HG03135 (cell line): ENCODE measurements around the gene ADAMTS1.
"Not testable (repeated sequence)": the region's sequence is repeated elsewhere in the genome, so short reads cannot be mapped to it uniquely, and the experiment has no call there.

Source experiments
- ATAC-seq: cut with Tn5 transposase; IDR thresholded peaks from one replicate; pipeline ENCODE4 v1.9.1; 2021; ENCODE audit warnings: mild to moderate bottlenecking, moderate library complexity; ENCODE audit not compliant: unreplicated experiment

ADAMTS1 gene

DNA sequence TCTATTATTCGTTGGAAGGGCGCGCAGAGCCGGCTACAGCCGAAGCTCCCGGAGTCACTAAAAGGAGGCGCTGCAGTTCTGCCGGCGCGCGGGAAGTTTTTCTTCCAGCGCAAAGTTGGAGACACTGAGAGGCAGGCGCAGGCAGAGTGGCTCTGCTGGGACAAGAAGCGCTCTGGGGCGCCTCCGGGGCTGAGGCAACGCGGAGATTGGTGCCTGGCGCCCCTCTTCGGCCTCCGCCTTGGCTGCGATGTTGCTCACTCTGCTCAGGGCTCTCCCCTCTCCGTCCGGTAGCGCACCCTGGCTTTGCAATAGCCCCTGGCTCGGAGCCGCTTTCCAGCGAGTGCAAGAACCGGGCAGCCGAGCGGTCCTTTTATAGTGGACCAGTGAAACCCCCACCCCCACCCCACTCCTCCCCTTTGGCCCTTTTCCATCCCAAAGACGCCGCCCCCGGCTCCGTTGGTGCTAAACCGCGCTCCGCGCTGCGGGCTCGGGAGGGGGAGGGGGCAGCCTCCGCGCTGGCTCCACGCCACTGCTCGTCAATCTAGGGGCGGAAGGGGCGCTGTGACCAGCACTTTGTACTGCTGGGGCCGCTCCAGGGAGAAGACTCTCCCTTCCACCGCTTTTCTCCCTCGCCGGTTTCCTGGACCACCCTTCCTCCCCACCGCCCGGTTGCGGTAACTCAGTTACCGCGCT is at the start of gene ADAMTS1:
Gene ADAMTS1 (minus strand): TSS at position 344 of the 693 bp plus-strand sequence. CDS start 455 bp downstream, outside the sequence.
- no peak for ATAC-seq

- no peak for ATAC-seq
Observed at GRCh38 chr21:26892151-26892550, 46.9 kb upstream of the ADAMTS1 start.

DNA sequence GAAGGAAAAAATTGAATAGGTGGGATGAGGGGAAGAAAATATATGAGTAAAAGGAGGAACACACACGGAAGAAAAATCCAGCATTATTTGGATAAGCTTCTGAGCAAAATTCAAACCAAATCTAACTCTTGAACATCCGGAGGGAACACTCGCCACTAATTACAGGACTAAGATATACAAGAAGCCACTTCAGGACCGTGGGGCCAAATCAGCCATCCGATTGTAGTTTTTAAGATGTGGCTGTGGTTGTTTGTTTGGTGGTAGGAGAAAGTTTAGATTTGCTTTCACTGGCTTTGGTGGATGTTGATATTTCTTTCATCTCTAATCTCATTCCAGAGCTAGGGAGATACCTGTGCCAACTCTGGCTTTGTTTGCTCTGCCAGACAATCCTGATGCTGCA is 43.7 kb upstream of the ADAMTS1 start:
- ATAC-seq = no peak

- ATAC-seq = no peak
Observed at GRCh38 chr21:26888256-26888655, 43.0 kb upstream of the ADAMTS1 start.

- ATAC-seq = no peak
Observed at GRCh38 chr21:26887251-26887650, 42.0 kb upstream of the ADAMTS1 start.

DNA sequence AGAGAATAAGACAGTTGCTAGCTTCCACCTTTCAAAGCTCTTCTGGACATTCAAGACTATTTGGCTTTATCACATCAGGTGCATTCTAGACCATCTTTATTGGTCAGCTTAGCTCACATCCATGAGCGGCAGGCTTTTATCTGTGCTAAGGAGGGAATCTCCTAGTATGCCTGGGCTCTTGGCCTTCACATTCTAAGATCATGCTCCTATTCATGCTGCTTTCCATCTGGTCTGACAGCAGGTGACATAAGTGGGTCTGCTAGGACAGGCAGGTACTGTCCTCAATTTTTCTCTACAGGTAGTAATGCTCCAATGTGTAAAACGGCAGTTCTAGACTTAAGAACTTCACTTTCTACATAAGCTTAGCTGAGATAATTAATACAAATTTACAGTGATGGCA is 39.2 kb upstream of the ADAMTS1 start:
- ATAC-seq = no peak

DNA sequence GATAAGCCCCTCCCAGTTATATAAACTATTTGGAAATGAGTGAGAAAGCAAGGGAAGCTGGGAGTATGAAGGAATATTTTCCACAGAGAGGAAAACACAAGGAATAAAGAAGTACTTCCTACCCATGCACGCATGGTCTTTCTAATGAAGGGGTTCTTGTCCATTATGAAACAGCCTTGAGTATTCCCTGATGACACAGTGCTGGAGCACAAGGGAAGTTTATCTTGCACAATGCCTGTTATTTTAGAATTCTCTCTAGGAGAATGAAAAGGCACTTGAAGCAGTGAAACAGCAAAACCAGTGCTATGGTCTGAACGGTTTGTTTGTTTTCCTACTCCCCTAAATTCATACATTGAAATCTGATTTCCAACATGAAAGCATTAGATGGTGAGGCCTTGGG is 38.6 kb upstream of the ADAMTS1 start:
- no peak for ATAC-seq

GRCh38 chr21:26881504-26882228 is 36.5 kb upstream of the ADAMTS1 start:
- ATAC-seq = no peak

GRCh38 chr21:26877018-26877417 is 31.8 kb upstream of the ADAMTS1 start:
- no peak for ATAC-seq

- ATAC-seq = no peak
Observed at GRCh38 chr21:26874347-26874746, 29.1 kb upstream of the ADAMTS1 start.

DNA sequence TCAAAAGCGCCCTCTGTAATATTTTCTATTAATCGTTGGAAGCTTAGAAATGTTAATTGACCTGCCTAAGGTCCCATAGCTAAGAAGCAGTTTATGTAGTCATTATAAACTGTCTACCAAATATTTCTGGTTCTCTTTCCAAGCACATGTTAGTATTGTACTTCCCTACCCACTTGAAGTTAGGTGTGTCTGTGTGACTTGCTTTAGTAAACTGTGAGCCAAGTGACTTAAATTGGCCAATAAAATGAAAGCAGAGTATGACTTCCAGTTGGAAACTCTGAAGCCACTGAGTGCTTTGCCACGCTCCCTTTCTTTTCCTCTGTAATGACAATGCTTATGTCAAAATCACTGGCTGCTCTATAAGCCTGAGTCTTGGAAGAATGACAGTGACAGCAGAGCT is 20.6 kb upstream of the ADAMTS1 start:
- ATAC-seq = no peak

GRCh38 chr21:26856871-26857350 is 11.7 kb upstream of the ADAMTS1 start:
- ATAC-seq = not testable (repeated sequence)

DNA sequence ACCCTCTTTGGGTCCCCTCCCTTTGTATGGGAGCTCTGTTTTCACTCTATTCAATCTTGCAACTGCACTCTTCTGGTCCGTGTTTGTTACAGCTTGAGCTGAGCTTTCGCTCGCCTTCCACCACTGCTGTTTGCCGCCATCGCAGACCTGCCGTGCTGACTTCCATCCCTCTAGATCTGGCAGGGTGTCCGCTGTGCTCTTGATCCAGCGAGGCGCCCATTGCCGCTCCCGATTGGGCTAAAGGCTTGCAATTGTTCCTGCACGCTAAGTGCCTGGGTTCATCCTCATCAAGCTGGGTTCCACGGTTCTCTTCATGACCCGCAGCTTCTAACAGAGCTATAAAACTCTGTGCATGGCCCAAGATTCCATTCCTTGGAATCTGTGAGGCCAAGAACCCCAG is 9.5 kb upstream of the ADAMTS1 start:
- not testable (repeated sequence) for ATAC-seq

- no peak for ATAC-seq
Observed at GRCh38 chr21:26852423-26852822, 7.2 kb upstream of the ADAMTS1 start.

- no peak for ATAC-seq
Observed at GRCh38 chr21:26851109-26851944, 6.1 kb upstream of the ADAMTS1 start.

- ATAC-seq = no peak
Observed at GRCh38 chr21:26850116-26850643, 5.0 kb upstream of the ADAMTS1 start.

DNA sequence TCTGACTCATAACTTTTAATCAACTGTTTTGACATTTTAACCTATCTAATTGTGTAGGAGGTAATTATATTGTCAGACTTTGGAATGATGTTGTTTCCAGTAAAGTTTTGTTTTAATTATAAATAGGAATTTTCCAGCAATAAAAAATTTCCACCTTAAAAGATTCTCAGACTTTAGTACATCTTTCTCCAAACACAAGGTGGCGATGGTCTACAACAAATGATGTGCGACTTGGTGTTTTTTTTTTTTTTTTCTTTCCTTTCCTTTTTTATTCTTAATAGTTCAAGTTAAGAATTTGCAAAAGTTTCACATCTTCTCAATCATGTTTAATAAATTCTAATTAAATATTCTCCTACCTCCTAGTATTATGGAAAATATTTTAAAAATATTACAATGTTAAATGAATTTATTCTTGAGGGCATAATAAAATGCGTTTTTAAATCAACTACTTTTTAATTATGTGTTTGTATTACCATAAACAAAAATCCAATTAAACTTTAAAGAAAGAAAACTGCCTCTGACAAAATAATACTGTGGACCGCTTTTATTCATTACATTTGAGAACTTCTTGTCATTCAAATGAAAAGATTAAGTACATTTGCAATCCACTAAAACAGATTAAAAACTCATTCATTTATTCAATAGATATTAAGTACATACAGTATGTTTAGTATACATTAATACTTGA is 4.4 kb upstream of the ADAMTS1 start:
- ATAC-seq = no peak

- no peak for ATAC-seq
Observed at GRCh38 chr21:26847921-26848320, 2.7 kb upstream of the ADAMTS1 start.

GRCh38 chr21:26847002-26847401 is 1.8 kb upstream of the ADAMTS1 start:
- ATAC-seq = no peak
